ENCODE data around the gene BDKRB2. TPM values are rescaled to one million over a fixed set of nuclear protein-coding genes. Genes with fewer than 3 reads are reported as not detected.

BDKRB2 gene
- 50.8 and 77.9 TPM in 2 replicates for total RNA-seq

GRCh38 chr14:96204151-96205058, at the start of gene BDKRB2:
Gene BDKRB2 (plus strand): TSS chr14:96204839. CDS start chr14:96237108, 32,269 bp downstream.

GRCh38 chr14:96255501-96256366, 51.1 kb downstream of the BDKRB2 start, which contains the start of gene BDKRB1:
Gene BDKRB1 (plus strand): TSS chr14:96256210. CDS start chr14:96263683, 7,473 bp downstream.

Small RNAs within 50 kb of the gene (small RNA-seq; reads per million reads assigned to genes)
- not detected for gene CKS1BP1

Other genes with a start within 250 kb of the BDKRB2 start
- 15.8 and 20.9 TPM in 2 replicates for gene C14orf132, start 165.5 kb upstream of the BDKRB2 start, total RNA-seq
- gene BDKRB1, start 51.4 kb downstream of the BDKRB2 start, total RNA-seq: 4.8 and 6.1 TPM in 2 replicates
- 20.9 and 34.8 TPM in 2 replicates for gene ATG2B, start 158.5 kb downstream of the BDKRB2 start, total RNA-seq
- gene GSKIP, start 158.7 kb downstream of the BDKRB2 start, total RNA-seq: 21.3 and 24.6 TPM in 2 replicates
- 2.3 and 4.0 TPM in 2 replicates for gene AK7, start 187.3 kb downstream of the BDKRB2 start, total RNA-seq

Data from subcutaneous preadipocyte (primary cell).